Hindlimb muscle (tissue), 1 donor: ENCODE data around the gene MNX1. TPM values are rescaled to one million over a fixed set of nuclear protein-coding genes. Genes with fewer than 3 reads are reported as not detected.
A peak's percentile ranks its signal among the peaks of the same experiment; 100 is the strongest.

Experiments
- DNase-seq: peaks from one replicate; pipeline ENCODE4 v3.0.0-alpha.2; 2013
- polyA plus RNA-seq: library from polyadenylated mRNA; unstranded; fragments of 120-200 nt; gene quantifications from one replicate; pipeline ENCODE4 v1.2.1, GENCODE V29; 2013; ENCODE audit not compliant: insufficient read length

Gene MNX1
- polyA plus RNA-seq, 1 donor = 0.09 TPM

DNA sequence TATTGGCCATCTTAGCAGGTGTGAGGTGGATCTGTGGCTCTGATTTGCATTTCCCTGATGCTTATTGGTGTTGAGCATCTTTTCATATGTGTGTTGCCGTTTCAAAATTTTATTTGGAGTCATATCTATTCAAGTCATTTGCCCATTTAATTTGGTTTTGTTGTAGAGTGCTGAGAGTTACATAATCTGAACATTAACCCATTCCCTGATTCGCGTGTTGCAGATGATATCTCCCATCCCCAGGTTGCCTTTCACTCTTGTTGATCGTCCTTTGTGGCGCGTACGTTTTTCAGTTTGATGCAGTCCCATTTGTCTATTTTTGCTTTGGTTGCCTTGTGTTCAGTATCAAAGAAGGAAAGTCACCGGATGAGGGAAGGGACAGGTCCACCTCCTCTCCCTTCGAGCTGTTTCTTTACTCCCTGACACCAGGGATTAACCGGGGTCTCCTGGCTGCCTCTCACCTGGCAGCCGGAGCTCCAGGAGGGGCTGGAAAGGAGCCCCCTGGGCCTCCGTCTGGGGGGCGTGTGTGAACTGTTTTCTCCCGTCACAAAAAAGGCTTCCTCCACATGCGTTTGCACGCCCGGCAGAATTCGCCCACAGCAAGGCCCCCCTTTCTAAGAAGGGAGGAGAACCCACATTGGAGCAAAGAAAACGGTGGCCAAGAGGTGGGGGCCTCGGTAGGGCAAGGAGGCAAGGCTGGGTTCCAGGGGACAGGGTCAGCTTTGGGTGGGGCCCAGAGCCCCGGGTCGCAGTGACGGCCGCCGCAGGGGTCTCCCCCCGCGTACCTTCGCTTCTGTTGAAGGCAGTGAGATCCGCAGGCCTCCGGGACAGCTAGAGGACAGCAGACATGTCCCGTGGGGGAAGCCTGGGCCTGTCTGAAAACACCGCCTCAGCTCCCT lies 8.3 kb downstream of the MNX1 start:
- DNase-seq = no peak

DNA sequence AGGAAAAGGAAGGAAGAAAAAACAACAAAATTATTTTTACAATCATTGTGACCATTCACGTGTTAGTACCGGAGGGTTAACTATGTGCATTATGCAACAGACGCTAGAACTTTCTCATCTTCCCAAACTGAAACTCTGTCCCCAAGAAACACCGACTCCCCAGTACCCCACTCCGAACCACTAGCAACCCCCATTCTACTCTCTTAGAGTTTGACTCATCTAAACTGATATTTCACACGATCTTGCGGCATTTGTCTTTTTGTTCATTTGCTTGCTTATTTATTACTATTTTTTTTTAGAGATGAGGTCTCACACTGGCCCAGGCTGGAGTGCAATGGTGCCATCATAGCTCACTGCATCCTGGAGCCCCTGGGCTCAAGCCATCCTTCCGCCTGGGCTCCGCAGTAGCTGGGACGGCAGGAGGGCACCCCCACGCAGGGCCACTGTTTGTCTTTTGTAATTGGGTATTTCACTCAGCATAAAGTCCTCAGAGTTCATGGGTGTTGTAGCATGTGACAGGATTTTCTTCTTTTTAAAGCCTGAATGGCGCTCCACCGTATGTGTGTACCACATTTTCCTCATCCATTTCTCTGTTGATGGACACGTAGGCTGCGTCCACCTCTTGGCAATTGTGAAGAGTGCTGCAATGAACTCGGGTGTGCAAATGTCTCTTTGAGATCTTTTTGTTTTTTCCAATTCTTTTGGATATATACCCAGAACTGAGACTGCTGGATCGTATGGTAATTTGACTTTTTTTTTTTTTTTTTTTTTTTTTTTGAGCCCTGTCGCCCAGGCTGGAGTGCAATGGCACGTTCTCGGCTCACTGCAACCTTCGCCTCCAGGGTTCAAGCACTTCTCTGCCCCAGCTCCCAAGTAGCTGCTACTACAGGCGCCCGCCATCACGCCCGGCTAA lies 9.5 kb downstream of the MNX1 start:
- no peak for DNase-seq

DNA sequence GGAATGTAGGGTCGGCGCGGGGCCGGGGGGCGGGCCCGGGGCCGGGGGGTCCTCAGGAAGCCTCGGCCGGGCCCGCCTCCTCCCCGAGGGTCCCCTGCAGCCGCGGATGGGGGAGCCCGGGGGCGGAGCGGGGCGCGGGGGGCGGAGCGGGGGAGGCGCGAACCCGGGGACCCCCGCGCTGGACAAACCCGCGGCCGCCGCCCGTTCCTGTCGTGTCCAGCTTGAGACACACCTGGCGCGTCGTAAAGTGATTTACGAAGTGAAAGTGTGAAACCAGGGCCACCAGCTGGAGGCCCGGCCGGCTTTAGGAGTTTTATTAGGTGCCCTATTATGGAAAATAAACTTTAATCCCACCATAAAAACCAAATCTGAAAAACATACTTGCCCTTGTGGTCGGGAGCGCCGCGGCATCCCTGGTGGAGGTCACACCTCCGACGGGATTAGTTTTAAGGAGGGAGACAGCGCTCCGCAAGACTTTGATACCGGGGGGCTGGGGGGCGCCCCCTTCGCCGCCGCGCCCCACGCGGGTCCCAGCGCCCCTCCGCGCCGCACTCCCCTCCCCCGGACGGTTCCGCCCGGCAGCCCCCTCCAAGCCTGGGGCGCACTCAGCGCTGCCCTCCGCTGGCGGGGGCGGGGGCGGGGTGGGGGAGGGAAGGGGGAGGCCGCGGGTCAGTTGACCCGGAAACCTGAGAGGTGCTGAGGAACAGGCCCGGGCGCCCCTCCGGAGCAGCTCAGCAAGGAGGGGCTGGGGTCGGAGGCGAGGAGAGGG lies 10.3 kb downstream of the MNX1 start:
- no peak for DNase-seq

DNA sequence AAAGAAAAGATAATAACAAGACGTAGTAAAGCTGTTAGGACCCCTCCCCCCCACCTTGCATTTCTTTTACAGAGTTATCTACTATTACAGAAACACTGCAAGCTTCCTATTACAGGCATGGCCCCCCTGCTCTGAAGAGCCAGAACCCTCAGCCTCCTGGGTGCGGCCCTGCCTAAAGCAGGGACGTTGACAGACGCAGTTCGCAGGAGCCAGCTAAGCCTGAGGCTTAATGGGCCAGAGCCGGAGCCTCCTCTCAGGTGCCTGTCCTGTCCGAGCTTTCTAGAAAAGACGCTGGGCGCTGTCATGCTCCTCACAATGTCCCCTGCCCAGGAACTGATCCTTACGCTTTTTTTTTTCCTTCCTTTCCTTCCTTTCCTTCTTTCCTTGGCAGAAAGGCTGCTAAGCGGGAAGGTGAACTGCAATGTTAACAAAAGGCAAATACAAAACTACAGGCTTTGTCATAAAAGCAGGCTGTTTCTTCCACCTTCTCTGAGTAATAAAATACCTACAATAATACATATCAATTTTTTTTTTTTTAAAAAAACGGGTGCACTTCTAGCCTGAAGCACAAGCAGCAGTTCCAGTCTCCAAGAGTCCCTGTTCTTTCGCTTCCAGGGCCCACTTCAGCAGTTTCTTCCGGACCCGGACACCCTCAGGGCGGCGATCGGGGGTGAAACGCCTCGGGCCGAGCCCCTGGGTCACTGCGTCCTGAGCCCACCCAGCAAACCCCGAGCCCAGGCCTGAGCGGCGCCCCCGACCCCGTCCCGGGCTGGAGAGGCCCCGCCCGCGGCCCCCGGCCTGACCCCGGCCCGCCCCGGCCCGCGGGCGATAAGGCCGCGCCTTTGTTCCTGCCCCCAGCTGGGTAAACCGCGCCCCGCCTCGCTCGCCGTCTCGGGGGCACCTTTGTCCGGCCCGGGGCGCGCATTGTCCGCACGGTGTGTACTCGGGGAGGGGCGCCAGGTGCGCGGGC lies 11.2 kb downstream of the MNX1 start:
- no peak for DNase-seq

DNA sequence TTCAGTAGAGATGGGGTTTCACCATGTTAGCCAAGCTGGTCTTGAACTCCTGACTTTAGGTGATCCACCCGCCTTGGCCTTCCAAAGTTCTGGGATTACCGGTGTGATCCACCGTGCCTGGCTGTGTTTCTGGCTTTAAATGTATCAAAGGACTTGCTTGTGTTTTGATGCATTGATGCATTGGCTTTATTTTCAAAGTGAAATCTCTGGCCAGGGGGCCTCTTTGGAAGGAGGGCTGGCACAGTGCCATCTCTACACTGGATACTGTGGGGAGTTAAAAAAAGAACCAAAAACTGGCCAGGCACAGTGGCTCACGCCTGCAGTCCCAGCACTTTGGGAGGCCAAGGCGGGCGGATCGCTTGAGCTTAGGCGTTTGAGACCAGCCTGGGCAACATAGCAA lies 16.0 kb downstream of the MNX1 start:
- no peak for DNase-seq

DNA sequence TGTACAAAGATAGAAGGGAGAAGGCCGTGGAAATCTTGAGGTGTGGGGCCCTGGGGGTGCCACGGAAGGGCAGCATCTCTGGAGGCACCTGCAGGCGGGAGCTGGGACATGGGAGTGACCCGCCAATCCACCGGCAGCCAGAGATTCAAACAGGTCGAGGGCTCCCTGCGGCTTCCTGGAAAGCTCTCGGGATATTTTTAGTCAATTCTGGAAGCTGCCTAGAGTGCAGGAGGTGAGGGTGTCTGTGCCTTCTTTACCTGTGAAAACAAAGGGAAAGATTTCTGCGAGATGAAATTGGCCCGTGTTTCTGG lies 16.6 kb downstream of the MNX1 start:
- no peak for DNase-seq

DNA sequence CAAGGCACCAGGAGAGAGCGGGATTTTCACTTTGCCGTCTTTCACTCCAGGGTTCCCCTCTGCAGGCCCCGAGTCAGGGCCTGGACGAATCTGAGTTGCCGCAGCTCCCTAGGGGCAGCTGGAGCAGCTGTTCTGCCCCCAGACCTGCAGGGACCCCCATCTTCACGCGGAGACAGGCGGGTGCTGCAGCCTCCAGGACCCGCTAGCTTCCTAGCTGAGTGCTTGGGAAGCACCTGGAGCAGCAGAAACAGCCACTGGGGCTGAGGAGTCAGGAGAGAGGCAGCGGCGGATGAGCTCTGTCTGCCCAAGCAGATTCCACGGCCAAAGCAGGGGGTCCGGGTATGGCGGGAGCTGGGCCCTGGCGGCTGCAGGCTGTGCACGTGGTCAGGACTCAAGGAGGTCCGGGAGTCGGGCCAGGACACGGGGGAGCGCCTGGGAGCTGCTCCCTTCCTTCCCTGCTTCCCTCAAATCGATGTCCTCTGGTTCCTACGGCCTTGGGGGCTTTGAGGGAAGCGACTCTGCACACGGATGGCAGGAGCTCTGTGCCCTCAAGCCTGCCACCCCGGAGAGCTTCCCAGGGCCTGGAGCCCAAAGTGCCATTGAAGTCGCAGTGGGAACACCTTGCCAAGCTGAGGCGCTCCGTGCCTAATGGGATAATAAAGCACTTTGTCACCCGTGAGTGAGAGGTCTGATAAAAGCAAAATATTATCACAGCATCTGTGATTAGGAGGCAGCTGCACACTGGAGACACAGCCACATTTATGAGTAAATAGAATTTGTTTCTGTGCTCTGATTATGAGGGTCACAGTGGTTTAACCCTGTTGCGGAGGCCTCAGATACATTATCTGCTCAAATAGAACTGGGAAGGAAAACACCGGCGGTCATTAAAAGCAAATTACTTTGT lies 17.2 kb downstream of the MNX1 start:
- DNase-seq = no peak

DNA sequence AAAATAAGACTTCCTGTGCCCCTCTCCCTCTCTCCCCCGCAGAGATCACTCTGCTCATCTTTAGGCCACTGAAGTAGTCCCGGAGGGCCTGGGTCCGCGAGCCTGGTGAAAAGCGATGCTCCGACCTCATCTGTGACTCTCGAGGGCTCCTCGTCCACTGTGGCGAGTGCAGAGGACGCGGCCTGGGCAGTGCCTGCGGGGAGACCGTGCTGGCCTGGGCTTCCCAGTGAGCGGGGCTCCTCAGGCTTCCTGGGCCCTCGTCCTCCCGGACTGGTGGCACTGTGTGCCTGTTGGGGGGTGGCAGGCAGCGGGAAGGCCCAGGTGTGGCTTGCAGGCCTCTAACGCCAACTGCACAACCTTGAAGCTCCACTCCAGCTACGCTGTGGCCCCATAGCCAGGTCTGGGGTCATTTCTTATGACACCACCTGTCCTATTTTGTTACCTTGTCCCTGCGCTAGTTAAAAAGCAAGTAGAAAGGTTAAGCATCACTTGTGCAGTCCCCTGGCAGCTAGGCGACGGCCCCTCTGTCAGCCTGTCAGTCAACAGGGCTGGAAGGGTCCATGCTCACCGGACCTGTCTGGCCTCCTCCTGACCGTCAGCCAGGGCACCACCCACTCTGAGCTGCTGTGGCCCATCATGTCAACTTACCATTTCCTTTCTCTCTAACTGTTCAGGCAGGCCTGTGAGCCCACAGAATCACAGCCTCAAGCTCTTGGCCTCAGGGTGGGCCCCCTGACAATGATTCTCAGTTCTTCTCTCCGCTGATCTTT lies 20.5 kb downstream of the MNX1 start:
- no peak for DNase-seq

DNA sequence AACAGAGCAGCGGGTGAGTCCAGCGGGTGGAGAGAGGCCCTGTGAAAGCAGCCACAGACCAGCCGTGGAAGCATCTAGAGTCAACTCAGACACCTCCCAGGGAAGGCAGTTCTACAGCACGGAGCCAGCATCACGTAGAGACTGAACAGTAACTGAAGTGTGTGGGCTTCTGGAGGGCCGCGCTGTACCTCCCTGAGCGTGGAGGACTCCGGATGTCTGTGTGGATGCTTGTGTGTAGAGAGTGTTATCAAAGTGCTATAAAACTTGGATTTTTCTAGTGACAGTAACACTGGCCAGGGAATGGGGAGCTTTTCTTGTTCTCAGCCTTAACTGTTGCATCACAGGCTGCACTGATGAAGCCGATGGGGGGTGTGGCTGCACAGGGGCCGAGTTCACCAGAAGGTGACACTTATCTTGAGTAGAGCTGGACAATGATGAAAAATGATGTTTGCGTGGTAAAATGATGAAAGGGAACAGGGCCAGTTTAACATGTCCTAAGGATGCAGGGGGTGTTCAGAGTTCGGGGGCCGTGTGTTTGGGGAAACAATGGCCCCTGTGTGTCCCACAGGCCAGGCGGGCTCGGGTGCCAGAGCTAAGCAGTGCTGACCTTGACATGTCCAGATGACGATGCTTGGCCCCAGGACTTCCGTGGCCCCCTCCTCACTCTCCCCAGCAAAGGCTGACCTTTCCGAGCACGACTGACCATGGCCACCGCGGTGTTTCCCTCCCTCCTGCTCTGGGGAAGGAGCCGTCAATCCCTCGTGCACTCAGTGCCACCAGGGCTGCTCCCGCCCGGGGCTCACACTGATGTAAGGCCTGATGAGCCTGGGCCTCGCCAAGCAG lies 21.9 kb downstream of the MNX1 start:
- no peak for DNase-seq

DNA sequence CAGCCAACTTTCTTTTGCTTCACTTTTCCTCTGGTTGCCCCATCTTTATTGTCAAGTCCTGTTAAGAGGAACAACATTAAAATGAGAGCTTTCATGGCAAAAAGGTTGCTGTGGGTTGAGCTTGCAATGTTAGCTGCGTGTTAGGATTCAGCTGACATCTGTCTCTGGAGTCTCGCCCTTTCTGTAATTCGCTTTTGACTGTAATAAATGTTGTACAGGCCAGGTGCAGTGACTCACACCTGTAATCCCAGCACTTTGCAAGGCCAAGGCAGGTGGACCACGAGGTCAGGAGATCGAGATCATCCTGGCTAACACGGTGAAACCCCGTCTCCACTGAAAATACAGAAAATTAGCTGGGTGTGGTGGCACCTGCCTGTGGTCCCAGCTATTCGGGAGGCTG lies 24.1 kb downstream of the MNX1 start:
- no peak for DNase-seq

DNA sequence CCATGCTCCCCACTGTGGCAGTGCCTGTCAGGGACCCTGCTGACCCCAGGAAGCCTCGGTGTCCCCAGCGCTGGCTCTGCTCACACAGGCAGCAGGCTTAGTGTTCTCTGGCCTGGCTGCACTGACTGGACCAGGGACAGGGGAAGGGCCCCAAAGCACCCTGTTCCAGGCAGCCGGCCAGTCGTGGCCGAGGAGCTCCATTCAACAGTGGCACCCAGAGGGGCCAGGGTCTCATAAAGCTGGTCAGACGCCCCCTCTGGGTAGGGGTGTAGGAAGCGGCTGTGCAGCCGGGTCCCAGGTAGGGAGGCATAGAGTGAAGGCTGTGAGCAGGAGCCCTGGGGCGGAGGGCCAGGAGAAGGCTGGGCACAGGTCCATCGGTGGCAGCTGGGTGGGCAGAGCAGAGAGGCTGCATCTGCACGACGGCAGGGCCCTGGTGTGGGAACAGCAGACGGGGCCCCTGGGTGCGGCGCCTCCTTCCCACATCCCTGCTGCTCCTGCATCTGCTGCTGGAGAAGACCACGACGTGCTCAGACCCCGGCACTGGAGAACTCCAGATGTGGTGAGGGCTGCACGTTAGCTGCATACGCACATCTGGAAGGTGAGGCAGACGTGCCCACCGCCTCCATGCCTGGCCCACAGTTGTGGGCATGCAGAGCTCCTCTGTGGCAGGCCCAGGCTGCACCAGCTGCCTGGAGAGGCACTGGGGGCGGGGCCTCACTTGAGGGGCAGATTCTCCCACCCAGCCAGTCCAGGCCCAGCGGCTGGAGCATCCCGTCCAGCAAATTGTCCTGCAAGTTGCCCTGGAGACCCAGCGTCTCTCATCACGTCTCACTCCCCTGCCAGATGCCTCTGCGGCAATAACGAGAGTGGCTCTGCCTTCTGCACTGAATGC lies 25.1 kb downstream of the MNX1 start:
- no peak for DNase-seq

DNA sequence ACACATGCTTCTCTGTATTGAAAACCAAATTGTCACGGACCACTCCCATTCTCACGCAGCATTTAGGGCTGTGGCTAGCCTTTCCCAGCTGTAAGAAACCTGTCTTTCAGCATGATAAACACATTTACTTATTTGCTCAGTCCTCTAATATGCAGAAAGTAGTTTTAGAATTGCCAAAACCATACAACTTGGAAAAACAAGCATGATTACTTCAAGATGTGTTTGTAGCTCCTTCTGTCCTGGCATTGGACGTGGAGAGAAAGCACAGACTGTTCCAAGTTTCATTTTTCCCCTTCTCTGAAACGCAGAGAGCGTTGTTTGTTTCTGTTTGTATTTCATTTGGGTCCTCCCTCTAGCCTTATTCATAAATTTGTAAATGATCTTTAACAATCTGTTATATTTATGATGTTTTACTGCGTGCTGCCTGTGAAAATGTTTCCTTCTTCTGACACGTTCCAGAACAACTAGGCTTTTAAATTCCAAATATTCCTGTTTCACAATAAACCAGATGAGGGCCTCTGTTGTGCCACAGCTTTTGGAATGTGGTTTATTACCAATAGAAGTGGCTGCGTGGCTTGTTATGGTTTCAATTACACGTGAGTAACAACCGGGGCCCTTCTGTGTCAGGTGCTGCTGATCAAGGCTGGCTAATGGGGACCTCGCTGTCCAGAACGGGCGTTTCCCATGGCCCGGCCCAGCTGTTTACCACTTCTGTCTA lies 26.1 kb downstream of the MNX1 start:
- peak; percentile 62 for DNase-seq

DNA sequence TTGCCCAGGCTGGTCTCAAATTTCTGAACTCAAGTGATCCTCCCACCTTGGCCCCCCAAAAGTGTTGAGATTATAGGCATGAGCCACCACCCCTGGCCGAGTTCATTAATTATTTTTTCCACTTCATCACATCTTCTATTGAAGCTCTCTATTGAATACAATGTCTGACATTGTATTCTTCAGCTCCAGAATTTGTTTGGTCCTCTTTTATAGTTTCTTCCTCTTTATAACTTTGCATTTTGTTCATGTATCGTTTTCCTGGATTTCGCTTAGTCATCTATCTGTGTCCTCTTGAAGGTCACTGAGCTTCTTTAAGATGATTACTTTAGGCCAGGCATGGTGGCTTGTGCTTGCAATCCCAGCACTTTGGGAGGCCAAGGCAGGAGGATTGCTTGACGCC lies 30.8 kb downstream of the MNX1 start:
- DNase-seq = no peak

DNA sequence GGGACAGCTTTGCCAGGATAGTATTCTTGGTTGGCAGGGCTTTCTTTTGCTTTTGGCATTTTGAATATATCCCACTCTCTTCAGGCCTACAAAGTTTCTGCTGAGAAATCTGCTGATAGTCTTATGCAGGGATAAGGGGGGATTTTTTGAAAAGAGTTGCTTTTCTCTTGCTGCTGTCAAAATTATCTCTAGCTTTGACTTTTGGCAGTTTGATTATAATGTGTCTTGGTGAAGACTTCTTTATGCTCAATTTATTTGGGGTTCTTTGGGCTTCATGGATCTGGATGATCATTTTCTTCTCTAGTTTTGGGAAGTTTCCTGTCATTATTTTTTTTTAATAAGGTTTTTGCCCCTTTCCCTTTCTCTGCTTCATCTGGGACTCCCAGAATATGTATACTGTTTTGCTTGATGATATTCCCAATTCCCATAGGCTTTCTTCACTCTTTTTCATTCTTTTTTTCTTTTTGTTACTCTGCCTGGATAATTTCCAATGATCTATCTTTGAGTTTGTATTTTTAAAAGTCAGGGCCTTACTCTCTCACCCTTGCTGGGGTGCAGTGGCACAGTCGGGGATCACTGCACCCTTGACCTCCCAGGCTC lies 31.4 kb downstream of the MNX1 start:
- no peak for DNase-seq

DNA sequence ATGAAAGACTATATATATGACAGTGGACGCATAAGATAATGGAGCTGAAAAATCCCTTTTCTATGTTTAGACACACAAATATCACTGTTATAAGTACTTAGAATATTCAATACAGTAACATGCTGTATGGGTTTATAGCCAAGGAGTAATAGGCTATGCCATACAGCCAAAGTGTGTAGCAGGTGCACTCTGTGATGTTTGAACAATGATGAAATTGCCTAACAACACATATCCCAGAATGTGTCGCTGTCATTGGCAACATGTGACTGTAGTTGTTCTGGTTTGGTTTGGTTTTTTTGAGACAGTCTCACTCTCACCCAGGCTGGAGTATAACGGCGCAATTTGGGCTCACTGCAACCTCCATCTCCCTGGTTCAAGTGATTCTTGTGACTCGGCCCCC lies 34.8 kb downstream of the MNX1 start:
- DNase-seq = no peak

DNA sequence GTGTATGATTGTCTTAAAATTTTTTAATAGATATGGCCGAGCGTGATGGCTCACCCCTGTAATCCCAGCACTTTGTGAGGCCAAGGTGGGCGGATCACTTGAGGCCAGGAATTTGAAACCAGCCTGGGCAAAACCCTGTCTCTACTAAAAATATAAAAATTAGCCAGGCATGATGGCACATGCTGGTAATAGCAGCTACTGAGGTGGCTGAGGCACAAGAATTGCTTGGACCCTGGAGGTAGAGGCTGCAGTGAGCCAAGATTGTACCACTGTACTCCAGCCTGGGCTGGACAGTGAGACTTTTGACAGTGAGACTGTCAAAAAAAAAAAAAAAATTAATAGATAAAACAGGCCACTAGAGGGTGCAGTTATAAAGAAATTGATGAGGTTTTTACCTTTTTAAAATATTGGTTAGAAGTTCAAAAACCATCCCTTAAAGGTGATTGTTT lies 40.5 kb downstream of the MNX1 start:
- DNase-seq = no peak

DNA sequence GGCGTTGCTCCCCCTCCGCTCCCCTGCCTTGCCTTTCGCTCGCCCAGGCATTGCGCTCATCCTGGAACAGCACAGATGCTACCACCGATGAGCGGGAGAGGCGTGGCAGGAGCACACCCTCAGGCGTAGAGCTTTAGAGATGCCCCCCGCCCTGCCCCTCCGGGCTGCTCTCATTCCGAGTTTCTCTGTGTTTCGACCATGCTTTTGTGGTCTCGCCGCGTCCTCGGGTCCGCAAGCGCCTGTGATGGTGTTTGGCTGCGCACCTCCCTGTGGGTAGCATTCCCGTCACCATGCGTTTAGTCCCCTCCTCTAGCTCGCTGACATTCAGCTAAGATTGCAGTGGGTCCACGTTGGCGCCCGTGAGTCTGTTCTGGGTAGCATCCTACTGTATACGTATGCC lies 42.3 kb downstream of the MNX1 start:
- no peak for DNase-seq
